Stimulated activated CD8-positive, alpha-beta memory T cell treated with anti-CD3 and anti-CD28 coated beads, Interleukin-15, amount 100 ng/mL, for 4 hours (primary cell): Measurements from ENCODE around the gene COL10A1.

Experiments used
- DNase-seq, 2 donors: peaks; one replicate each; pipeline ENCODE4 v3.0.0-alpha.2; 2020; ENCODE audit warnings: low read depth in 2 of 2

COL10A1 gene

GRCh38 chr6:116084284-116084683 lies 41.6 kb downstream of the COL10A1 start:
- DNase-seq, result no peak

- DNase-seq, result no peak
Measured at GRCh38 chr6:116083052-116083451, 42.9 kb downstream of the COL10A1 start.

GRCh38 chr6:116078945-116079344 lies 47.0 kb downstream of the COL10A1 start:
- no peak for DNase-seq

- DNase-seq, result no peak
Measured at GRCh38 chr6:116078522-116078921, 47.4 kb downstream of the COL10A1 start.

GRCh38 chr6:116074732-116075390 lies 51.1 kb downstream of the COL10A1 start:
- DNase-seq, result no peak

- no peak for DNase-seq
Measured at GRCh38 chr6:116073765-116074440, 52.0 kb downstream of the COL10A1 start.

GRCh38 chr6:116072368-116072767 lies 53.6 kb downstream of the COL10A1 start:
- no peak for DNase-seq

- no peak for DNase-seq
Measured at GRCh38 chr6:116070616-116071389, 55.1 kb downstream of the COL10A1 start.

- no peak for DNase-seq
Measured at GRCh38 chr6:116070101-116070500, 55.8 kb downstream of the COL10A1 start.
